ENCODE results near the gene SGMS1.

SGMS1 gene

DNA sequence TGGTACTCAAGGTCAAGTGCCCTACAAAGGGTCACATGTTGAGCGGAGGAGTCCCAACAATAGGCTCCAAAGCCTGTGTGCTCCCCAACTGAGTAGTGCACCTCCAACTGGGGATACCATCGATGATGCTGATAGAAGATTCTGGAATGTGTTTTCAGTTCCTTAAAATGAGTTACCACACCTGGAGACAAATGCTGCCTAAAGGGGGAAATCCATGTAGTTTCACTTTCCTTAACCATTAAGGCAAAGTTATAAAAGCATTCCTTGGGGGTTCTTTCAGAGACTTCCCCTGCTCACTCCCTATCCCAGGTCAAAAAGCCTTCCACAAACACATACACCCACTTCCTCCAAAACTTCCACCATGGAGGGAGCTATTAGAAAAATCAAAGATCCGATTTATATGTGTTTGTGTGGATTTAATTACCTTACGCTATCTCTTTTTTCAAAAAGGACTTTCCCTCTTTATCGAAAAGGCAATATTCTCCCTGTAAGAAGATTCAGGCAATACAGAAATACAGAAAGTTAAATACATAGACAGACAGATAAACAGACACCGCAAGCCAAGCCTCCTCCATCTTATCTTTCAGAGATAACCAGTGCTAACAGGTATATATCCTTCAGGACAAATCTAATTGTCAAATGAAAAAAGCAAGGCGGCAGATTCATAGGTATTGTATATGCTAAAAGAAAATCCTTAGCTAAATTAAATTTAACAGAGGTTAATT lies 236.6 kb downstream of the SGMS1 start:
- Histone ChIP-seq H3K27me3 (ENCODE audit: low read depth, low read length) (no peaks in the 10 kb centered on the region), H3K4me1 (ENCODE audit: control insufficient read depth in 1 of 2, insufficient read depth in 2 of 2, low read length in 2 of 2) (peaks cover 0 to 28% of the 10 kb centered on the region in 2 donors), H3K36me3 (ENCODE audit: control insufficient read depth in 1 of 2, insufficient read depth in 2 of 2, low read length in 2 of 2) (no peaks in the 10 kb centered on the region), H3K27ac (ENCODE audit: low read length) (no peak overlapping the region), H3K9me3 (ENCODE audit: control insufficient read depth in 1 of 2, low read length in 2 of 2) (no peaks in the 10 kb centered on the region), H3K4me3 (ENCODE audit: low read depth in 1 of 2, low read length in 2 of 2) (no peak overlapping the region)

DNA sequence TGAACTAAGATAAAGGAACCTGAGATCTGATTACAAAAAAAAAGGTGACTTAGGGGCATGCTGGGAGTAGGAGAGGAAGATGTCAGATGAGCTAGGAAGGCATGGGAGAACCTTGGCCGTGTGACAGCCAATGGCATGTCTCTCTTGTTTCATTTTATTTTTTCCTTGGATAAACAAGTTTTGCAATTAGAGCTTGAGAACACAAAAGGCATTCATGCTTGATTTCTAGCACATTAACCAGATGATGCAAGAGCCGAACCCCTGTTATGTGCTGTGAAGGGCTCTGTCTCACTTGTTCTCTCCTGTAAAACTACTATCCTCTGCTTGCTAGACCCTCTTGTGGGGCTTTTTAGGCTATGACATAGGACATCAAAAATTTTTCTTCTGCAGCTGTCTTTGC lies 238.1 kb downstream of the SGMS1 start:
- Histone ChIP-seq H3K27me3 (ENCODE audit: low read depth, low read length) (no peaks in the 10 kb centered on the region), H3K4me1 (ENCODE audit: control insufficient read depth in 1 of 2, insufficient read depth in 2 of 2, low read length in 2 of 2) (peaks cover 0 to 29% of the 10 kb centered on the region in 2 donors), H3K9me3 (ENCODE audit: control insufficient read depth in 1 of 2, low read length in 2 of 2) (no peaks in the 10 kb centered on the region), H3K36me3 (ENCODE audit: control insufficient read depth in 1 of 2, insufficient read depth in 2 of 2, low read length in 2 of 2) (no peaks in the 10 kb centered on the region), H3K4me3 (ENCODE audit: low read depth in 1 of 2, low read length in 2 of 2) (no peak overlapping the region), H3K27ac (ENCODE audit: low read length) (no peak overlapping the region)

DNA sequence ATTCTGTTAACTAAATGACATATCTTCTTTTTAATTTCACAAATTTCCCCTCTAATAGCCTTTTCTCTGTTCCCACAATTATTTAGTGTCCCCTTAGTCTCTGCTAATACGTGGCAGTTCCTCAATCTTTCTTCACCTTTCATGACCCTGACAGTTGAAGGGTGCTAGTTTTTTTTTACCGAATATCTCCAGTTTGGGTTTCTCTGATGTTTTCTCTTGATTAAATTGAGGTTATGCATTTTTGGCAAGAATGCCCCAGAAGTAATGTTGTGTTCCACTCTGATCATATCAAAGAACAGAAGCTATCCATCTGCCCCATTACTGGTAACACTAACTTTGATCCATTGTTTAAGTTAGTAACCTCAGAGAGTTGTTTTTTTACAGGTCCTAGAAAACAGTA lies 238.9 kb downstream of the SGMS1 start:
- H3K4me3 ChIP-seq (ENCODE audit: low read depth in 1 of 2, low read length in 2 of 2): no peak overlapping the region
- no peak overlapping the region for H3K27ac ChIP-seq (ENCODE audit: low read length)
- H3K4me1 ChIP-seq (ENCODE audit: control insufficient read depth in 1 of 2, insufficient read depth in 2 of 2, low read length in 2 of 2): peaks cover 0 to 29% of the 10 kb centered on the region in 2 donors
- H3K9me3 ChIP-seq (ENCODE audit: control insufficient read depth in 1 of 2, low read length in 2 of 2): no peaks in the 10 kb centered on the region
- H3K27me3 ChIP-seq (ENCODE audit: low read depth, low read length): no peaks in the 10 kb centered on the region
- H3K36me3 ChIP-seq (ENCODE audit: control insufficient read depth in 1 of 2, insufficient read depth in 2 of 2, low read length in 2 of 2): no peaks in the 10 kb centered on the region

GRCh38 chr10:50384238-50384637 lies 239.5 kb downstream of the SGMS1 start:
- H3K4me1 ChIP-seq (ENCODE audit: control insufficient read depth in 1 of 2, insufficient read depth in 2 of 2, low read length in 2 of 2): peaks cover 0 to 29% of the 10 kb centered on the region in 2 donors
- no peaks in the 10 kb centered on the region for H3K36me3 ChIP-seq (ENCODE audit: control insufficient read depth in 1 of 2, insufficient read depth in 2 of 2, low read length in 2 of 2)
- no peak overlapping the region for H3K4me3 ChIP-seq (ENCODE audit: low read depth in 1 of 2, low read length in 2 of 2)
- no peaks in the 10 kb centered on the region for H3K9me3 ChIP-seq (ENCODE audit: control insufficient read depth in 1 of 2, low read length in 2 of 2)
- H3K27me3 ChIP-seq (ENCODE audit: low read depth, low read length): no peaks in the 10 kb centered on the region
- H3K27ac ChIP-seq (ENCODE audit: low read length): no peak overlapping the region

- Histone ChIP-seq H3K36me3 (ENCODE audit: control insufficient read depth in 1 of 2, insufficient read depth in 2 of 2, low read length in 2 of 2) (no peaks in the 10 kb centered on the region), H3K27me3 (ENCODE audit: low read depth, low read length) (no peaks in the 10 kb centered on the region), H3K4me3 (ENCODE audit: low read depth in 1 of 2, low read length in 2 of 2) (no peak overlapping the region), H3K9me3 (ENCODE audit: control insufficient read depth in 1 of 2, low read length in 2 of 2) (no peaks in the 10 kb centered on the region), H3K27ac (ENCODE audit: low read length) (no peak overlapping the region), H3K4me1 (ENCODE audit: control insufficient read depth in 1 of 2, insufficient read depth in 2 of 2, low read length in 2 of 2) (peaks cover 0 to 29% of the 10 kb centered on the region in 2 donors)
These were observed 241.2 kb downstream of the SGMS1 start for GRCh38 chr10:50382576-50383023.

DNA sequence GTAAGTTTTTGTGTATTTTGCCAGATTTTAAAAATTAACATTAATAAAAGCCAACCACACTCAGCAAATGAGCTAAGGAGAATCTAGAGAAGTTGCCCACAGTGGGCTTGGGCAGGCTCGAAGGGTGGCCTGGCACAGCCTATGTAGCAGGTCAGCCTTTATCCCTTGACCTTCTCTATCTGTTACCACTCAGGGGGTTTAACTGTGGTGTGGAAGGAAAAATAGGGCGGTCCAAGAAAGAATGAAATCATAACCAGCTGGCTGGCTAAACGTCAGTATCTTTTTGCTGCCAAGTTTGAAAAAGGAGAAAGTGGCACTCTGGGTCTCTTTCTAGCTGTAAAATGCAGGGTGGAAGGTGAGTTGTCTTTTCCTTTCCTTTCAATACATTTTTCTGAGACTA lies 242.1 kb downstream of the SGMS1 start:
- Histone ChIP-seq H3K9me3 (ENCODE audit: control insufficient read depth in 1 of 2, low read length in 2 of 2) (no peaks in the 10 kb centered on the region), H3K36me3 (ENCODE audit: control insufficient read depth in 1 of 2, insufficient read depth in 2 of 2, low read length in 2 of 2) (no peaks in the 10 kb centered on the region), H3K4me3 (ENCODE audit: low read depth in 1 of 2, low read length in 2 of 2) (no peak overlapping the region), H3K27ac (ENCODE audit: low read length) (no peak overlapping the region), H3K4me1 (ENCODE audit: control insufficient read depth in 1 of 2, insufficient read depth in 2 of 2, low read length in 2 of 2) (peaks cover 0 to 20% of the 10 kb centered on the region in 2 donors), H3K27me3 (ENCODE audit: low read depth, low read length) (no peaks in the 10 kb centered on the region)

DNA sequence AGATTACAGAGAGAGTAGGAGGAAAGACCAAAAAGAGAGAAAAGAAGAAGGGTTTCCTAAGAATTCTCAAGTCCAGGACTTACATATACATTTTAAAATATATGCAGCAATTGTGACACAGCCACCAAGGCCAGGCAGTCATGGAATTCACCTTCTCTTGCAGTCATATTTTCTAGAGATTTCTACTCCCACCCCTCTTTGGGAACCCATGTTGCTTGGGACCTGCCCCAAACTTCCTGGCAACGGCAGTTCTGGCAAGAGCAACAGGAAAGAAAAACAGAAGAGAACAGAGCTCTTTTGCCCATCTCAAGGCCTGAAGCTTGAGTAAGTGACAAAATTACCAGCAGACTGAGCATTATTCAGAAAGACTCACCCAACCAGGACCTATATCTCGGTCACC lies 244.1 kb downstream of the SGMS1 start:
- H3K4me1 ChIP-seq (ENCODE audit: control insufficient read depth in 1 of 2, insufficient read depth in 2 of 2, low read length in 2 of 2): peaks cover 6 to 17% of the 10 kb centered on the region in 2 donors
- H3K27ac ChIP-seq (ENCODE audit: low read length): no peak overlapping the region
- H3K27me3 ChIP-seq (ENCODE audit: low read depth, low read length): no peaks in the 10 kb centered on the region
- H3K4me3 ChIP-seq (ENCODE audit: low read depth in 1 of 2, low read length in 2 of 2): no peak overlapping the region
- no peaks in the 10 kb centered on the region for H3K9me3 ChIP-seq (ENCODE audit: control insufficient read depth in 1 of 2, low read length in 2 of 2)
- no peaks in the 10 kb centered on the region for H3K36me3 ChIP-seq (ENCODE audit: control insufficient read depth in 1 of 2, insufficient read depth in 2 of 2, low read length in 2 of 2)

DNA sequence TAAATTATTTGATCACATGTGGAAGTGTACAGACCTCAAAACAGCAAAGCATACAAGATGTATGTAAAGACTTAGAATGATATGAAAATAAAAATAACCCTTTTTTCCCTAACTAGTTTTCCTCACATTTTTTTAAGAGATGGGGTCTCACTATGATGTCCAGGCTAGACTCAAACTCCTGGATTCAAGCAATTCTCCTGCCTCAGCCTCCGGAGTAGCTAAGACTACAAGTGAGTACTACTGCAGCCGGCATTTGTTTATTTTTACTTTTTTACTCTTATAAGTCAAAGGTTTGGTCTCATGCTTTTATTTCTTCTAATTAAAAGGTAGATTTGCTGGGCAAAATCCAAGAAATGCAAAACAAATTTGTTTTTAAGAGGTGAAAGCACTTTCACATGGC lies 248.0 kb downstream of the SGMS1 start:
- no peak overlapping the region for H3K27ac ChIP-seq (ENCODE audit: low read length)
- H3K27me3 ChIP-seq (ENCODE audit: low read depth, low read length): no peaks in the 10 kb centered on the region
- H3K9me3 ChIP-seq (ENCODE audit: control insufficient read depth in 1 of 2, low read length in 2 of 2): no peaks in the 10 kb centered on the region
- H3K36me3 ChIP-seq (ENCODE audit: control insufficient read depth in 1 of 2, insufficient read depth in 2 of 2, low read length in 2 of 2): no peaks in the 10 kb centered on the region
- H3K4me1 ChIP-seq (ENCODE audit: control insufficient read depth in 1 of 2, insufficient read depth in 2 of 2, low read length in 2 of 2): peaks cover 6 to 19% of the 10 kb centered on the region in 2 donors
- H3K4me3 ChIP-seq (ENCODE audit: low read depth in 1 of 2, low read length in 2 of 2): no peak overlapping the region

DNA sequence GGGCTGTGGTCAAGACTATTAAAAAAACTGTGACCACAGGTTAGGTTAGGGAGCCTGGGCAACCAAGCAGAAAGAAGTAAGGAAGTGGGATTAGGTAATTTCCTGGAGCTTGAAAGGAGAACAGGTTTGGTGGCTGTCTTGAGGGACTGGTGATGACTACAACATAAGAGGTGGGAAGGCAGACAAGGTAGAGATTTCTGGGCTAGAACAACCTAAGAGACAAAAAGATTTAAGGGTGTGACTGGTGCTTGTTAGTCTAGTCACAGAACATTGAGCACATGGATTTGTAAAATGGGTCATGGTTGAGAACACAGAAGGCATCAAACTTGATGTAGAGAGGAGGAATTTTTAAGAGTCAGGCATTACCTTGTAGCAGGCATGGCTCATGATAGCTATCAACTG lies 248.7 kb downstream of the SGMS1 start:
- peaks cover 6 to 19% of the 10 kb centered on the region in 2 donors for H3K4me1 ChIP-seq (ENCODE audit: control insufficient read depth in 1 of 2, insufficient read depth in 2 of 2, low read length in 2 of 2)

DNA sequence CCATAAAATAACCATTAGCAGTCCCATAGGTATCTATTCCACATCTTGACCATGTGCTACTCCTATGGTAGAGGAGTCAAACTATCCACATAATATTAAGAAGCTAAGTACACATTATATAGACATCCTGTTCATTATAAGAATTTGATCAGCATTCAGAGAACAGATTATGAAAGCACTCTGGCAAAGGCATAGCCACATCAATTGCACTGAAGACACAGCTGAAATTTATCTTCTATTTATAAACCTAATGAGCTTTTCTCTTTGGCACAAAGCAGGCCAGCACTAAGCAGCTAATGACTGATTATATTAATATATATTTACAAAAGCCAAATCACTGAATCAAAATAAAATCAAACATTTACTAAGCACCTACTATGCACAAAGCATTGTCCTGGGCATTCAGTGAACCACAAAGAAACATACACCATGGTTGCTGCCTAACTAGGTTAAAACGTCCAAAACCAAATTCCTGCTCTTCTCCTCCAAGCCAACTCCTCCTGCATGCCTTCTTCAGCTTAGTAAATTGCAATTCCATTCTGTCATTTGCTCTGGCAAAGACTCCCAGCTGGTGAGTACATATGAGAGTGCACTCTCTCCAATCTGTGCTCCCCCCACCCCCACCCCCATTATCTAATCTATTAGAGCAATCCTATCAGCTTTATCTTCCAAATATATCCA lies 249.8 kb downstream of the SGMS1 start:
- Histone ChIP-seq H3K4me1 (ENCODE audit: control insufficient read depth in 1 of 2, insufficient read depth in 2 of 2, low read length in 2 of 2) (peaks cover 6 to 19% of the 10 kb centered on the region in 2 donors), H3K27ac (ENCODE audit: low read length) (no peak overlapping the region)

More for the DNA sequence above, 248.7 kb downstream of the SGMS1 start:
- H3K9me3 ChIP-seq (ENCODE audit: control insufficient read depth in 1 of 2, low read length in 2 of 2): no peaks in the 10 kb centered on the region
- no peak overlapping the region for H3K4me3 ChIP-seq (ENCODE audit: low read depth in 1 of 2, low read length in 2 of 2)
- no peaks in the 10 kb centered on the region for H3K36me3 ChIP-seq (ENCODE audit: control insufficient read depth in 1 of 2, insufficient read depth in 2 of 2, low read length in 2 of 2)
- no peaks in the 10 kb centered on the region for H3K27me3 ChIP-seq (ENCODE audit: low read depth, low read length)
- no peak overlapping the region for H3K27ac ChIP-seq (ENCODE audit: low read length)

DNA sequence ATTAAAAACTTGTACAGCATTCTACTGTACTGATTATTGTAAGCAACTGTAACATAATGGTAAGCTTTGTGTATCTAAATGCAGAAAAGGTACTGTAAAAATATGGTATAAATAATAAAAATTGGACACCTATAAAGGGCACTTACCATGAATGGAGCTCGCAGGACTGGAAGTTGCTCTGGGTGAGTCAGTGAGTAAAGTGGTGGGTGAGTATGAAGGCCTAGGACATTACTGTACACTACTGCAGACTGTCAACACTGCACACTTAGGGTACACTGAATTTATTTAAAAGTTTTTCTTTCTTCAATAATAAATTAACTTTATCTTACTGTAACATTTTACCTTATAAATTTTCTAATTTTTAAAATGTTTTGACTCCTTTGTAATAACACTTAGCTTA lies 253.8 kb downstream of the SGMS1 start:
- Histone ChIP-seq H3K9me3 (ENCODE audit: control insufficient read depth in 1 of 2, low read length in 2 of 2) (no peaks in the 10 kb centered on the region), H3K4me1 (ENCODE audit: control insufficient read depth in 1 of 2, insufficient read depth in 2 of 2, low read length in 2 of 2) (peaks cover under 1 to 18% of the 10 kb centered on the region in 2 donors), H3K27me3 (ENCODE audit: low read depth, low read length) (no peaks in the 10 kb centered on the region), H3K36me3 (ENCODE audit: control insufficient read depth in 1 of 2, insufficient read depth in 2 of 2, low read length in 2 of 2) (no peaks in the 10 kb centered on the region), H3K27ac (ENCODE audit: low read length) (no peak overlapping the region), H3K4me3 (ENCODE audit: low read depth in 1 of 2, low read length in 2 of 2) (no peak overlapping the region)

More for the DNA sequence above, 249.8 kb downstream of the SGMS1 start:
- Histone ChIP-seq H3K27me3 (ENCODE audit: low read depth, low read length) (no peaks in the 10 kb centered on the region), H3K9me3 (ENCODE audit: control insufficient read depth in 1 of 2, low read length in 2 of 2) (no peaks in the 10 kb centered on the region), H3K36me3 (ENCODE audit: control insufficient read depth in 1 of 2, insufficient read depth in 2 of 2, low read length in 2 of 2) (no peaks in the 10 kb centered on the region), H3K4me3 (ENCODE audit: low read depth in 1 of 2, low read length in 2 of 2) (no peak overlapping the region)

Measured in muscle layer of duodenum (tissue), 2 donors.